GM12874 (cell line): ENCODE measurements around the gene PROX1.

Experiments used
- CTCF ChIP-seq: IDR thresholded peaks from 2 replicates; pipeline ENCODE4 v1.5.1; 2011; ENCODE audit warnings: low read depth, mild to moderate bottlenecking, control low read depth, low read length, moderate library complexity; ENCODE audit not compliant: insufficient read depth

The PROX1 gene

GRCh38 chr1:214075999-214076707 lies 88.4 kb downstream of the PROX1 start:
- no peak for TF ChIP-seq CTCF

- TF ChIP-seq CTCF, result no peak
Observed at GRCh38 chr1:214076708-214077065, 88.9 kb downstream of the PROX1 start.

GRCh38 chr1:214078950-214079349 lies 91.2 kb downstream of the PROX1 start:
- TF ChIP-seq CTCF, result no peak

GRCh38 chr1:214085325-214085724 lies 97.6 kb downstream of the PROX1 start:
- TF ChIP-seq CTCF, result no peak

GRCh38 chr1:214086945-214087344 lies 99.2 kb downstream of the PROX1 start:
- no peak for TF ChIP-seq CTCF
